ENCODE results near the gene STAU1.

GRCh38 chr20:49214571-49214970 is 26.4 kb upstream of the STAU1 start:
- TF ChIP-seq POLR2A (IDR thresholded peaks at IDR 0.05; ENCODE audit: low read length) (no peak), GATA1 (IDR thresholded peaks at IDR 0.05; ENCODE audit: low read depth, low read length) (no peak)

All from erythroblast (primary cell).